Measurements from ENCODE around the gene TBCD. TPM values are rescaled to one million over a fixed set of nuclear protein-coding genes. Genes with fewer than 3 reads are reported as not detected.
A peak's percentile ranks its signal among the peaks of the same experiment; 100 is the strongest.

TBCD gene
- total RNA-seq, 1 donor from 2014 or later, result 84.8 TPM

GRCh38 chr17:82812601-82813000 lies 60.7 kb downstream of the TBCD start:
- DNase-seq, result no peak
- peaks cover 49% of the 10 kb centered on the region for H3K36me3 ChIP-seq
- intact Hi-C loops (cut with DNase I), result no loop called here

GRCh38 chr17:82813299-82814051 lies 61.6 kb downstream of the TBCD start:
- Histone ChIP-seq H3K4me1 (peaks cover 7% of the 10 kb centered on the region), H3K9me3 (no peaks in the 10 kb centered on the region), H3K27me3 (ENCODE audit: low read depth) (no peaks in the 10 kb centered on the region), H3K36me3 (peaks cover 47% of the 10 kb centered on the region), H3K27ac (no peak overlapping the region), H3K4me3 (no peak overlapping the region)
- intact Hi-C loops (cut with DNase I), result no loop called here
- ATAC-seq (no peak), DNase-seq (no peak)
- TF ChIP-seq, protein P1, sequence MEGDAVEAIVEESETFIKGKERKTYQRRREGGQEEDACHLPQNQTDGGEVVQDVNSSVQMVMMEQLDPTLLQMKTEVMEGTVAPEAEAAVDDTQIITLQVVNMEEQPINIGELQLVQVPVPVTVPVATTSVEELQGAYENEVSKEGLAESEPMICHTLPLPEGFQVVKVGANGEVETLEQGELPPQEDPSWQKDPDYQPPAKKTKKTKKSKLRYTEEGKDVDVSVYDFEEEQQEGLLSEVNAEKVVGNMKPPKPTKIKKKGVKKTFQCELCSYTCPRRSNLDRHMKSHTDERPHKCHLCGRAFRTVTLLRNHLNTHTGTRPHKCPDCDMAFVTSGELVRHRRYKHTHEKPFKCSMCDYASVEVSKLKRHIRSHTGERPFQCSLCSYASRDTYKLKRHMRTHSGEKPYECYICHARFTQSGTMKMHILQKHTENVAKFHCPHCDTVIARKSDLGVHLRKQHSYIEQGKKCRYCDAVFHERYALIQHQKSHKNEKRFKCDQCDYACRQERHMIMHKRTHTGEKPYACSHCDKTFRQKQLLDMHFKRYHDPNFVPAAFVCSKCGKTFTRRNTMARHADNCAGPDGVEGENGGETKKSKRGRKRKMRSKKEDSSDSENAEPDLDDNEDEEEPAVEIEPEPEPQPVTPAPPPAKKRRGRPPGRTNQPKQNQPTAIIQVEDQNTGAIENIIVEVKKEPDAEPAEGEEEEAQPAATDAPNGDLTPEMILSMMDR (IDR thresholded peaks at IDR 0.05), result no peak

More at GRCh38 chr17:82812601-82813000, 60.7 kb downstream of the TBCD start:
- Histone ChIP-seq H3K27ac (no peak overlapping the region), H3K27me3 (ENCODE audit: low read depth) (no peaks in the 10 kb centered on the region), H3K9me3 (no peaks in the 10 kb centered on the region), H3K4me1 (peaks cover 7% of the 10 kb centered on the region), H3K4me3 (no peak overlapping the region)
- TF ChIP-seq, protein P1 (IDR thresholded peaks at IDR 0.05), result no peak
- no peak for ATAC-seq

- peaks cover 7% of the 10 kb centered on the region for H3K4me1 ChIP-seq
- intact Hi-C loops (cut with DNase I), result no loop called here
- TF ChIP-seq, protein P1 (IDR thresholded peaks at IDR 0.05), result no peak
- H3K27me3 ChIP-seq (ENCODE audit: low read depth), result no peaks in the 10 kb centered on the region
- DNase-seq (peak; percentile 35), ATAC-seq (no peak)
- no peak overlapping the region for H3K4me3 ChIP-seq
- peaks cover 2% of the 10 kb centered on the region for H3K9me3 ChIP-seq
- H3K27ac ChIP-seq, result no peak overlapping the region
- peaks cover 40% of the 10 kb centered on the region for H3K36me3 ChIP-seq
These were observed 63.0 kb downstream of the TBCD start for GRCh38 chr17:82814834-82815233.

- peak; percentile 15 for DNase-seq
- no peaks in the 10 kb centered on the region for H3K27me3 ChIP-seq (ENCODE audit: low read depth)
- H3K4me3 ChIP-seq, result no peak overlapping the region
- H3K27ac ChIP-seq, result peak overlapping the region; percentile 31
- H3K9me3 ChIP-seq, result peaks cover 7% of the 10 kb centered on the region
- H3K36me3 ChIP-seq, result peaks cover 34% of the 10 kb centered on the region
- H3K4me1 ChIP-seq, result peaks cover 7% of the 10 kb centered on the region
- peak in 1 of 2 donors; percentile 39 for ATAC-seq
- TF ChIP-seq, protein P1 (IDR thresholded peaks at IDR 0.05), result no peak
- intact Hi-C loops (cut with DNase I), result no loop called here
These were observed 63.5 kb downstream of the TBCD start for GRCh38 chr17:82815354-82815753.

DNA sequence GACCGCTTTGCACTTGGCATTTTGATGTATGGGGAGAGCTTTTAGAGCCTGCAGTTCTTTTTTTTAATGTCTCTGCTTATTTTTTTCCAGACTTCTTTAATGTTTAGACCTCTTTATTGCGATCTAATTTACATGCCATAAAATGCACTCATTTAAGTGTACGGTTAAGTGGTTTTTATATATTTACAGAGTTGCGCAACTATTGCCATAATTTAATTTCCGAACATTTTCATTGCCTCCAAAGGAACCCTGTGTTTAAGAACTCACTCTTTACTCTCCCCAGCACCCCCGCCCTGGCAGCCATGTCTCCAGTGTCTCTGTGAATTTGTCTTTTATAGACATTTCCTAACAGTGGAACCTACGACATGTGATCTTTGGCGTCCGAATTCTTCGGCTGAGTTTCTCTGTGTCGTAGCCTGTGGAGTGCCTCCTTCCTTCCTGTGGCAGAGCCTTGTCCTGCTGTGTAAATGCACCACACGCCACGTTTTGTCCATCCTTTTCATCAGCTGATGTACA lies 64.0 kb downstream of the TBCD start:
- ATAC-seq, result peak; percentile 7 to 35
- Histone ChIP-seq H3K4me1 (peaks cover 7% of the 10 kb centered on the region), H3K4me3 (no peak overlapping the region), H3K9me3 (peaks cover 8% of the 10 kb centered on the region), H3K36me3 (peaks cover 30% of the 10 kb centered on the region), H3K27ac (peak overlapping the region; percentile 31), H3K27me3 (ENCODE audit: low read depth) (no peaks in the 10 kb centered on the region)
- intact Hi-C loops (cut with DNase I), result no loop called here
- TF ChIP-seq, protein P1 (IDR thresholded peaks at IDR 0.05), result no peak
- DNase-seq, result peak; percentile 35

Data from lower lobe of right lung (tissue), 2 donors.